Activated CD4-positive, alpha-beta T cell treated with anti-CD3 and anti-CD28 coated beads for 48 hours (primary cell): ENCODE results near the gene PYURF.

Experiments used
- DNase-seq: peaks from one replicate; pipeline ENCODE4 v3.0.0-alpha.2; 2020

The PYURF gene

GRCh38 chr4:88523325-88524129 is at the start of gene PYURF:
TSS of gene PYURF (minus strand) at chr4:88523776. CDS start at chr4:88523700, 76 bp downstream.
- DNase-seq: peak; percentile 88

GRCh38 chr4:88570001-88570400 is 46.4 kb upstream of the PYURF start:
- DNase-seq: no peak

GRCh38 chr4:88567591-88567990 is 44.0 kb upstream of the PYURF start:
- DNase-seq: no peak

- DNase-seq: no peak
Observed at GRCh38 chr4:88549815-88550214, 26.2 kb upstream of the PYURF start.

- peak; percentile 83 for DNase-seq
Observed at GRCh38 chr4:88539322-88540068, 15.9 kb upstream of the PYURF start.

GRCh38 chr4:88537709-88538108 is 14.1 kb upstream of the PYURF start:
- no peak for DNase-seq

- DNase-seq: peak; percentile 32
Observed at GRCh38 chr4:88535090-88535755, 11.6 kb upstream of the PYURF start.

GRCh38 chr4:88533937-88534750 is 10.6 kb upstream of the PYURF start:
- no peak for DNase-seq

- DNase-seq: no peak
Observed at GRCh38 chr4:88533088-88533790, 9.7 kb upstream of the PYURF start.

GRCh38 chr4:88531549-88531948 is 8.0 kb upstream of the PYURF start:
- DNase-seq: no peak

GRCh38 chr4:88528861-88529260 is 5.3 kb upstream of the PYURF start:
- no peak for DNase-seq

GRCh38 chr4:88527787-88528186 is 4.2 kb upstream of the PYURF start:
- DNase-seq: no peak

GRCh38 chr4:88526221-88526815 is 2.7 kb upstream of the PYURF start:
- no peak for DNase-seq

GRCh38 chr4:88524171-88524570 is 595 bp upstream of the PYURF start:
- no peak for DNase-seq

GRCh38 chr4:88522702-88523324 is 763 bp downstream of the PYURF start:
- DNase-seq: peak; percentile 60

GRCh38 chr4:88518911-88519310 is 4.7 kb downstream of the PYURF start:
- DNase-seq: no peak

- DNase-seq: no peak
Observed at GRCh38 chr4:88517825-88518224, 5.8 kb downstream of the PYURF start.

- no peak for DNase-seq
Observed at GRCh38 chr4:88516746-88517145, 6.8 kb downstream of the PYURF start.

GRCh38 chr4:88514557-88515511 is 8.7 kb downstream of the PYURF start:
- DNase-seq: no peak

- DNase-seq: no peak
Observed at GRCh38 chr4:88511236-88511635, 12.3 kb downstream of the PYURF start.
